DOHH2 (cell line): Measurements from ENCODE around the gene EIF2D.

Experiments
- H3F3A ChIP-seq: fragments of 200-600 bp; sonication (generic), shearing (Covaris generic); 2 replicates; pipeline ENCODE4 v1.6.0; 2016; ENCODE audit warnings: antibody characterized with exemption, mild to moderate bottlenecking; ENCODE audit not compliant: control insufficient read depth, insufficient read depth
- H3K27ac ChIP-seq: fragments of 200-600 bp; sonication (generic); 2 replicates; pipeline ENCODE4 v1.5.1; 2014; ENCODE audit warnings: low read depth, mild to moderate bottlenecking, low read length, moderate library complexity
- H3K27me3 ChIP-seq: fragments of 200-600 bp; sonication (generic); 2 replicates; pipeline ENCODE4 v1.6.1; 2014; ENCODE audit warnings: mild to moderate bottlenecking, low read length, mixed read lengths; ENCODE audit not compliant: control insufficient read depth
- H3K36me3 ChIP-seq: fragments of 200-600 bp; sonication (generic); 2 replicates; pipeline ENCODE4 v1.6.1; 2014; ENCODE audit warnings: mild to moderate bottlenecking, low read length, moderate library complexity, mixed read lengths; ENCODE audit not compliant: control insufficient read depth
- H3K4me1 ChIP-seq: fragments of 200-600 bp; sonication (generic); 2 replicates; pipeline ENCODE4 v1.6.1; 2014; ENCODE audit warnings: mild to moderate bottlenecking, low read length, mixed read lengths; ENCODE audit not compliant: control insufficient read depth
- H3K4me2 ChIP-seq: fragments of 200-600 bp; sonication (generic); 2 replicates; pipeline ENCODE4 v1.6.0; 2014; ENCODE audit warnings: mild to moderate bottlenecking, low read length, moderate library complexity
- H3K4me3 ChIP-seq: fragments of 200-600 bp; sonication (generic); 2 replicates; pipeline ENCODE4 v1.5.1; 2014; ENCODE audit warnings: mild to moderate bottlenecking, low read length, mixed read lengths
- H3K79me2 ChIP-seq: fragments of 200-600 bp; sonication (generic); 2 replicates; pipeline ENCODE4 v1.6.1; 2014; ENCODE audit warnings: mild to moderate bottlenecking, low read length, mixed read lengths; ENCODE audit not compliant: control insufficient read depth
- H3K9me2 ChIP-seq: fragments of 200-600 bp; sonication (generic); replicated peaks from 2 replicates; pipeline ENCODE4 v1.6.1; 2014; ENCODE audit warnings: mild to moderate bottlenecking, low read length, mixed read lengths; ENCODE audit not compliant: control insufficient read depth
- H3K9me3 ChIP-seq: fragments of 200-600 bp; sonication (generic); 2 replicates; pipeline ENCODE4 v1.6.1; 2014; ENCODE audit warnings: antibody characterized with exemption, low read length, mixed read lengths; ENCODE audit not compliant: control insufficient read depth, insufficient read depth
- H4K20me1 ChIP-seq: fragments of 200-600 bp; sonication (generic); 2 replicates; pipeline ENCODE4 v1.6.0; 2014; ENCODE audit warnings: low read depth, mild to moderate bottlenecking, antibody characterized with exemption, low read length, moderate library complexity; ENCODE audit not compliant: control insufficient read depth, insufficient read depth
- CTCF ChIP-seq: fragments of 200-600 bp; sonication (generic); IDR thresholded peaks from one replicate; pipeline ENCODE4 v1.5.1; 2014; ENCODE audit warnings: antibody characterized with exemption, mild to moderate bottlenecking, low read depth, low read length; ENCODE audit not compliant: poor library complexity, severe bottlenecking
- EZH2phosphoT487 ChIP-seq: fragments of 200-600 bp; sonication (generic); IDR thresholded peaks from 2 replicates; pipeline ENCODE4 v1.6.1; 2017; ENCODE audit warnings: borderline replicate concordance, mild to moderate bottlenecking, antibody characterized with exemption, low read length, moderate library complexity, mixed read lengths

The EIF2D gene

GRCh38 chr1:206547104-206547503 lies 65.2 kb downstream of the EIF2D start:
- no peaks in the 10 kb centered on the region for H3K79me2 ChIP-seq
- no peak overlapping the region for H3K27ac ChIP-seq
- H3K4me1 ChIP-seq = peaks cover 6% of the 10 kb centered on the region

GRCh38 chr1:206545351-206545750 lies 66.9 kb downstream of the EIF2D start:
- Histone ChIP-seq H3K27ac (no peak overlapping the region), H3K4me2 (no peak overlapping the region), H4K20me1 (no peaks in the 10 kb centered on the region), H3K36me3 (no peaks in the 10 kb centered on the region), H3K9me3 (no peaks in the 10 kb centered on the region), H3K4me3 (no peak overlapping the region), H3K27me3 (peaks cover 13% of the 10 kb centered on the region), H3K79me2 (no peaks in the 10 kb centered on the region), H3K9me2 (no peaks in the 10 kb centered on the region), H3F3A (no peaks in the 10 kb centered on the region), H3K4me1 (peaks cover 6% of the 10 kb centered on the region)
- TF ChIP-seq CTCF = no peak
- TF ChIP-seq EZH2phosphoT487 = no peak

More at GRCh38 chr1:206547104-206547503, 65.2 kb downstream of the EIF2D start:
- TF ChIP-seq CTCF (no peak), EZH2phosphoT487 (no peak)
- no peaks in the 10 kb centered on the region for H3K9me3 ChIP-seq
- no peak overlapping the region for H3K4me2 ChIP-seq
- H3K4me3 ChIP-seq = no peak overlapping the region
- no peaks in the 10 kb centered on the region for H3F3A ChIP-seq
- H3K36me3 ChIP-seq = no peaks in the 10 kb centered on the region
- peaks cover 15% of the 10 kb centered on the region for H3K27me3 ChIP-seq
- H3K9me2 ChIP-seq = no peaks in the 10 kb centered on the region
- H4K20me1 ChIP-seq = no peaks in the 10 kb centered on the region

GRCh38 chr1:206544562-206545257 lies 67.6 kb downstream of the EIF2D start:
- Histone ChIP-seq H3K36me3 (no peaks in the 10 kb centered on the region), H3K4me1 (peaks cover 6% of the 10 kb centered on the region), H3F3A (no peaks in the 10 kb centered on the region), H3K9me2 (no peaks in the 10 kb centered on the region), H3K9me3 (no peaks in the 10 kb centered on the region), H3K4me3 (no peak overlapping the region), H3K4me2 (no peak overlapping the region), H3K79me2 (no peaks in the 10 kb centered on the region), H3K27me3 (peaks cover 8% of the 10 kb centered on the region; the same call in 1 of the 2 replicates), H4K20me1 (no peaks in the 10 kb centered on the region), H3K27ac (no peak overlapping the region)
- TF ChIP-seq EZH2phosphoT487 = no peak
- peak; percentile 93 for TF ChIP-seq CTCF
